Activated naive CD4-positive, alpha-beta T cell treated with anti-CD3 and anti-CD28 coated beads, Interleukin-2, amount 10 ng/mL, durations not matched to agents 7 days and 5 days (primary cell): ENCODE measurements around the gene TUBA8.
"Not testable (repeated sequence)": the region's sequence is repeated elsewhere in the genome, so short reads cannot be mapped to it uniquely, and the experiment has no call there.

ENCODE experiments used
- CTCF ChIA-PET: fragments of 350-600 bp; sonication (Branson Sonifier 250); formaldehyde crosslinking; loops from one replicate; lab custom pipeline; 2021; ENCODE audit warnings: antibody characterized with exemption; lab: Charles Lee
- DNase-seq: peaks from one replicate; pipeline ENCODE4 v3.0.0-alpha.2; 2020
- H3K27ac Mint-ChIP-seq: one replicate; pipeline ENCODE4 v1.8.0; 2021; ENCODE audit warnings: mild to moderate bottlenecking, moderate library complexity, mixed read lengths
- H3K27me3 Mint-ChIP-seq: one replicate; pipeline ENCODE4 v1.8.0; 2021; ENCODE audit warnings: mild to moderate bottlenecking, mixed read lengths
- H3K36me3 Mint-ChIP-seq: one replicate; pipeline ENCODE4 v1.8.0; 2021; ENCODE audit warnings: mixed read lengths
- H3K4me1 Mint-ChIP-seq: one replicate; pipeline ENCODE4 v1.8.0; 2021; ENCODE audit warnings: mixed read lengths
- H3K4me3 Mint-ChIP-seq: one replicate; pipeline ENCODE4 v1.8.0; 2021; ENCODE audit warnings: mild to moderate bottlenecking, moderate library complexity, mixed read lengths
- H3K9me3 Mint-ChIP-seq: one replicate; pipeline ENCODE4 v1.8.0; 2021; ENCODE audit warnings: mixed read lengths

The TUBA8 gene

GRCh38 chr22:18105981-18106380 lies 4.6 kb upstream of the TUBA8 start:
- peaks cover 43% of the 10 kb centered on the region for H3K27me3 Mint-ChIP-seq
- H3K9me3 Mint-ChIP-seq = peaks cover 13% of the 10 kb centered on the region
- peaks cover 13% of the 10 kb centered on the region for H3K4me1 Mint-ChIP-seq
- H3K4me3 Mint-ChIP-seq, H3K27ac Mint-ChIP-seq, CTCF ChIA-PET, DNase-seq: not testable (repeated sequence)
- H3K36me3 Mint-ChIP-seq = peaks cover 31% of the 10 kb centered on the region

GRCh38 chr22:18106550-18107341 lies 3.9 kb upstream of the TUBA8 start:
- H3K4me3 Mint-ChIP-seq, H3K27ac Mint-ChIP-seq, DNase-seq: not testable (repeated sequence)
- H3K4me1 Mint-ChIP-seq = peaks cover 15% of the 10 kb centered on the region
- H3K27me3 Mint-ChIP-seq = peaks cover 51% of the 10 kb centered on the region
- CTCF ChIA-PET = interaction anchor here (0.7 kb wide), 1 partner anchor 278 kb away, joined by 5 read pairs; no protein-coding TSS in a partner anchor
- H3K36me3 Mint-ChIP-seq = peaks cover 24% of the 10 kb centered on the region
- H3K9me3 Mint-ChIP-seq = peaks cover 13% of the 10 kb centered on the region

GRCh38 chr22:18108187-18108586 lies 2.4 kb upstream of the TUBA8 start:
- no peak overlapping the region for H3K4me3 Mint-ChIP-seq
- no peak for DNase-seq
- CTCF ChIA-PET = interaction anchor here (0.6 kb wide), 1 partner anchor 643 kb away, joined by 3 read pairs; no protein-coding TSS in a partner anchor
- peaks cover 13% of the 10 kb centered on the region for H3K9me3 Mint-ChIP-seq
- no peak overlapping the region for H3K27ac Mint-ChIP-seq
- peaks cover 15% of the 10 kb centered on the region for H3K4me1 Mint-ChIP-seq
- peaks cover 65% of the 10 kb centered on the region for H3K27me3 Mint-ChIP-seq
- peaks cover 20% of the 10 kb centered on the region for H3K36me3 Mint-ChIP-seq

GRCh38 chr22:18109410-18110193 lies 1.0 kb upstream of the TUBA8 start:
- CTCF ChIA-PET = no interaction called here
- Mint-ChIP-seq H3K4me3 (peak overlapping the region; percentile 59), H3K36me3 (peaks cover 12% of the 10 kb centered on the region), H3K9me3 (peaks cover 11% of the 10 kb centered on the region), H3K27me3 (peaks cover 79% of the 10 kb centered on the region), H3K27ac (no peak overlapping the region), H3K4me1 (peaks cover 26% of the 10 kb centered on the region)
- DNase-seq = no peak

GRCh38 chr22:18110954-18111758 lies 547 bp downstream of the TUBA8 start:
- no peak for DNase-seq
- Mint-ChIP-seq H3K4me3 (peak overlapping the region; percentile 40), H3K36me3 (peaks cover 2% of the 10 kb centered on the region), H3K27ac (no peak overlapping the region), H3K27me3 (peaks cover 85% of the 10 kb centered on the region), H3K4me1 (peaks cover 27% of the 10 kb centered on the region), H3K9me3 (peaks cover 3% of the 10 kb centered on the region)
- CTCF ChIA-PET = interaction anchor here (0.6 kb wide), 1 partner anchor 229 kb away, joined by 3 read pairs; no protein-coding TSS in a partner anchor

GRCh38 chr22:18111759-18112330 lies 1.2 kb downstream of the TUBA8 start:
- H3K4me1 Mint-ChIP-seq = peaks cover 27% of the 10 kb centered on the region
- DNase-seq = no peak
- no peak overlapping the region for H3K27ac Mint-ChIP-seq
- CTCF ChIA-PET = interaction anchor here (0.6 kb wide), 1 partner anchor 230 kb away, joined by 3 read pairs; no protein-coding TSS in a partner anchor
- H3K4me3 Mint-ChIP-seq = no peak overlapping the region
- peaks cover 78% of the 10 kb centered on the region for H3K27me3 Mint-ChIP-seq
- H3K36me3 Mint-ChIP-seq = peaks cover 2% of the 10 kb centered on the region
- peaks cover 3% of the 10 kb centered on the region for H3K9me3 Mint-ChIP-seq

GRCh38 chr22:18112440-18112839 lies 1.8 kb downstream of the TUBA8 start:
- Mint-ChIP-seq H3K9me3 (no peaks in the 10 kb centered on the region), H3K4me3 (no peak overlapping the region), H3K27me3 (peaks cover 75% of the 10 kb centered on the region), H3K27ac (no peak overlapping the region), H3K36me3 (no peaks in the 10 kb centered on the region), H3K4me1 (peaks cover 27% of the 10 kb centered on the region)
- DNase-seq = no peak
- CTCF ChIA-PET = no interaction called here

- no peak overlapping the region for H3K4me3 Mint-ChIP-seq
- peaks cover 27% of the 10 kb centered on the region for H3K4me1 Mint-ChIP-seq
These were observed 3.2 kb downstream of the TUBA8 start for GRCh38 chr22:18113680-18114394.

GRCh38 chr22:18114495-18114894 lies 3.9 kb downstream of the TUBA8 start:
- Mint-ChIP-seq H3K27ac (no peak overlapping the region), H3K9me3 (no peaks in the 10 kb centered on the region), H3K27me3 (peaks cover 62% of the 10 kb centered on the region), H3K4me1 (peaks cover 30% of the 10 kb centered on the region), H3K4me3 (no peak overlapping the region), H3K36me3 (no peaks in the 10 kb centered on the region)
- CTCF ChIA-PET = no interaction called here
- DNase-seq = no peak

More at GRCh38 chr22:18113680-18114394, 3.2 kb downstream of the TUBA8 start:
- CTCF ChIA-PET = no interaction called here
- no peaks in the 10 kb centered on the region for H3K9me3 Mint-ChIP-seq
- DNase-seq = no peak
- H3K36me3 Mint-ChIP-seq = no peaks in the 10 kb centered on the region
- H3K27ac Mint-ChIP-seq = no peak overlapping the region
- H3K27me3 Mint-ChIP-seq = peaks cover 67% of the 10 kb centered on the region

- Mint-ChIP-seq H3K27ac (no peak overlapping the region), H3K4me1 (peaks cover 30% of the 10 kb centered on the region), H3K4me3 (no peak overlapping the region), H3K9me3 (no peaks in the 10 kb centered on the region), H3K27me3 (peaks cover 59% of the 10 kb centered on the region), H3K36me3 (no peaks in the 10 kb centered on the region)
- DNase-seq = no peak
- CTCF ChIA-PET = no interaction called here
These were observed 4.5 kb downstream of the TUBA8 start for GRCh38 chr22:18114976-18115652.

GRCh38 chr22:18115906-18116371 lies 5.3 kb downstream of the TUBA8 start:
- H3K27ac Mint-ChIP-seq = no peak overlapping the region
- peaks cover 29% of the 10 kb centered on the region for H3K4me1 Mint-ChIP-seq
- H3K27me3 Mint-ChIP-seq = peaks cover 50% of the 10 kb centered on the region
- CTCF ChIA-PET = no interaction called here
- H3K4me3 Mint-ChIP-seq = no peak overlapping the region
- H3K36me3 Mint-ChIP-seq = no peaks in the 10 kb centered on the region
- H3K9me3 Mint-ChIP-seq = no peaks in the 10 kb centered on the region
- DNase-seq = no peak

GRCh38 chr22:18116634-18117033 lies 6.0 kb downstream of the TUBA8 start:
- Mint-ChIP-seq H3K9me3 (no peaks in the 10 kb centered on the region), H3K27ac (no peak overlapping the region), H3K4me3 (no peak overlapping the region), H3K4me1 (peaks cover 27% of the 10 kb centered on the region), H3K36me3 (no peaks in the 10 kb centered on the region), H3K27me3 (peaks cover 43% of the 10 kb centered on the region)
- CTCF ChIA-PET = no interaction called here
- DNase-seq = no peak
